COLO668 (cell line): ENCODE results near the gene GTF2IRD2.
A peak's percentile ranks its signal among the peaks of the same experiment; 100 is the strongest.
"Not testable (repeated sequence)": the region's sequence is repeated elsewhere in the genome, so short reads cannot be mapped to it uniquely, and the experiment has no call there.

ENCODE experiments used
- DNase-seq: peaks from one replicate; lab custom pipeline; 2025; ENCODE audit not compliant: unreplicated experiment; lab: John Stamatoyannopoulos, UW

Gene GTF2IRD2

DNA sequence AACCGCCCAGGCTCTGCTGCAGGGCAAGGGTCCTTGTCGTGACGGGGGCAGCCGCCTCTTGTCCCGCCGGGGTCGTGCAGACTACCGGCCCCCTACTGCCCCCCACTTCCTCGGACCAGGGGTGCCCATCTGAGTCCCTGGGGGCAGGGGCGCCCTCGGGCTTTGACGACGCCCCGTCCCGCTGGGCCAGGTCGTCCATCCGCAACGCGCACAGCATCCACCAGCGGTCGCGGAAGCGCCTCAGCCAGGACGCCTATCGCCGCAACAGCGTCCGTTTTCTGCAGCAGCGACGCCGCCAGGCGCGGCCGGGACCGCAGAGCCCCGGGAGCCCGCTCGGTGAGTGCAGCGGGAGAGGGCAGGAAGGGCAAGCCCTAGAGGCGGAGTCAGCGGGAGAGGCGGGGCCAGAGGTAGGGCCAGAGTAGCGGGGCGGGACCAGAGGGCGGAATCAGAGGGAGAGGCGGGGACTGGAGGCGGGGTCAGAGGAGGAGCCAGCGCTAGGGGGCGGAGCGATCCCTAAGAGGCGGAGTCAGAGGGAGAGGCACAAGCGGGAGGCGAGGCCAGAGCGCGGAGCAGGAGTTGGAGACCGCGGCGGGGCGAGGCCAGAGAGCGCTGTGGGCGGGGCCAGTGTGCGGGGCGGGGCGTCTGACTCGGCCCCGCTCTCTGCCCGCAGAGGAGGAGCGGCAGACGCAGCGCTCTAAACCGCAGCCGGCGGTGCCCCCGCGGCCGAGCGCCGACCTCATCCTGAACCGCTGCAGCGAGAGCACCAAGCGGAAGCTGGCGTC lies 62.8 kb downstream of the GTF2IRD2 start:
- peak; percentile 83 for DNase-seq

DNA sequence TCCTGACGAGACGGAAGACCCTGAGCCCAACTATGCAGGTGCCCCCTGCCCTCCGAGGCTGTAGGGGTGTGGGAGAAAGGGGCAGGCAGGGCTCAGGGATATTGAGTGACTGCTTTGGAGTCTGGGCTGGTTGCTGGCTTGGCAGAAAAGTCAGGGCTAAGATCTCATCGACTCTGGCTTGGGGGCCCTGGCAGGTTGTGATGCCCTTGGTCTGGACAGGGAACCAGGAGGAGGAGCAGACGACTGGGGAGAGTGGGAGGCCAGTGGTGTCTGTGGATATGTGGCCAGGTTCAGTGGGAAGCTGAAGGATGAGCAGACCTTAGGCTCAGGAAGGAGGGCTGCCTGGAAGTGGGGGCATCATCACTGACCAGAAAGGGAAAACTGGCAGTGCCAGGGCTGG lies 67.8 kb downstream of the GTF2IRD2 start:
- not testable (repeated sequence) for DNase-seq

DNA sequence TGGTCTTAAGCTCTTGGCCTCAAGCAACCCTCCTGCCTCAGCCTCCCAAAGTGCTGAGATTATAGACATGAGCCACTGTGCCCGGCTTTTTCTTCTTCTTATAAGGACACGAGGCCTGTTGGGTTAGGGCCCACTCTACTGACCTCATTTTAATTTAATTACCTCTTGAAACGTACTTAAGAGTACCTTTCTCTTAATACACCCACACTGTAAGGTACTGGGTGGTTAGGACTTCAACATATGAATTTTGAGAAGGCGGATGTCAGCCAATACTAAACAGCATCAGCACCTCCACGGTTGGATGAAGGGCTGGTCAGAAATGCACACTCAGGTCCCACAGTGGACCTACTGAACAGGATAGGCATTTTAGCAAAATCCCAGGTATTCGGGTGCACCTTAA lies 69.7 kb downstream of the GTF2IRD2 start:
- not testable (repeated sequence) for DNase-seq

DNA sequence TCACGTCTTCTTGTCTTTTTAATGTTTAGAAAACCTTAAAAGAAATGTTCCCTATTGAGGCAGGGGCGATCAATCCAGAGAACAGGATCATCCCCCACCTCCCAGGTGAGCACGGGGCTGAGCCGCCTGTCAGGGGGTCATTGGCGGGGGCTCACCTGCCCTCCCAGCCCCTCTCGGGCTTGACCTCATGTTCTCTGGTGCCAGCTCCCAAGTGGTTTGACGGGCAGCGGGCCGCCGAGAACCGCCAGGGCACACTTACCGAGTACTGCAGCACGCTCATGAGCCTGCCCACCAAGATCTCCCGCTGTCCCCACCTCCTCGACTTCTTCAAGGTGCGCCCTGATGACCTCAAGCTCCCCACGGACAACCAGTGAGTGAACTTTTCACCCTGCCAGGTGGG lies 72.4 kb downstream of the GTF2IRD2 start:
- not testable (repeated sequence) for DNase-seq

DNA sequence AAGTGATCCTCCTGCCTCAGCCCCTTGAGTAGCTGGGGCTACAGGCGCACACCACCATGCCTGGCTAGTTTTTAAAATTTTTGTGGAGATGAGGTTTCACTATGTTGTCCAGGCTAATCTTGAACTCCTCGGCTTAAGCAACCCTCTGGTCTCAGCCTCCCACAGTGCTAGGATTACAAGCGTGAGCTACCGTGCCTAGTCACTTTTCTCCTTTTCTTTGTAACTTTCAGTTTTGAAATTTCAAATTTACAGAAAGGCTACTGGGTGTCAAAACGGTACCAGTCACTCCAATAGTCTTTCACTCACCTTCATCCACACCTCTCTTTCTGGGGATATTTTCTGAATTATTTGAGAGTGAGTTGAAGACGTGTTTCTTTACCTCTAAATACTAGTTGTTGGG lies 76.3 kb downstream of the GTF2IRD2 start:
- DNase-seq = not testable (repeated sequence)

DNA sequence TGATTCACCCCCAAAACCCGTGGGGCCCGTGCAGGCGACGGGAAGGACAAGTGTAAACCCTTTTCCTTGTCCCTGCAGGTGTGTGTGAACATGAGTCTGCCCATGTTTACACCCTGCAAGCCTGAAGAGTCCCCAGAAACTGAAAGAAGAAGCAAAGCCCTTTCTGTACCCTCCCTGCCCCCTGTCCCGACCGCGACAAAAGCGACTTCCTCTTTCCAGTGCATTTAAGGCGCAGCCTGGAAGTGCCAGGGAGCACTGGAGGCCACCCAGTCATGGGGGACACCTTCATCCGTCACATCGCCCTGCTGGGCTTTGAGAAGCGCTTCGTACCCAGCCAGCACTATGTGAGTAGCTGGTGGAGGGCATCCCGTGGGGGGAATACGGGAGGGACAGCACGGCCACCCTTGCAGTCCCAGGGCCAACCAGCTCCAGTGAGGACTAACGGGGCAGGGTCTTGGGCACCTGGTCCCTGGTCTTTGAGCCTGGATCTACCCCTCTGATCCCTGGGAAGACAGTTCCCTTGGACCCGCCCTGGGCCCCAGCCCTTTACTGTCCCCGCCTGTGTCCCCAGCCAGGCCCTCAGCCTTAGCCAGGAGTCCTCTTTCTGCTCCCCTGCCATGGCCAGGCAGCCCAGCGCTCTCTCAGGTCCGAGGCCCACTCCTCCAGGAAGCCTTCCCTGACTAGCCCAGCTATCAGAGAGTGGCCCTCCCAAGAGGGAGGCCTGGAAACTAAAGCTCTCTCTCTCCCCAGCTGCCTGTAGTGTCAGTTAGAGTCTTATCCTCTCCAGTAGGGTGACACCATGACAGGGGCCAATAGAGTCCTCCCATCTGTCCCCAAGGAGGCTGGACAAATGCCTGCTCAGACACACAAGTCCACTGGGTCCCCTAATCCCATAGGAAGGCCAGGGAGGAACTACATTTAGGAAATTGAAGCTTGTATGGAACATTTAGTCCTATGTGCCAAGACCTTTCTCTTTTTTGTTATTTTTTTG lies 77.3 kb downstream of the GTF2IRD2 start, which contains the start of gene NCF1:
TSS of gene NCF1 (plus strand) at position 252 of the 991 bp plus-strand sequence. CDS start at position 273, 21 bp downstream.
- not testable (repeated sequence) for DNase-seq

DNA sequence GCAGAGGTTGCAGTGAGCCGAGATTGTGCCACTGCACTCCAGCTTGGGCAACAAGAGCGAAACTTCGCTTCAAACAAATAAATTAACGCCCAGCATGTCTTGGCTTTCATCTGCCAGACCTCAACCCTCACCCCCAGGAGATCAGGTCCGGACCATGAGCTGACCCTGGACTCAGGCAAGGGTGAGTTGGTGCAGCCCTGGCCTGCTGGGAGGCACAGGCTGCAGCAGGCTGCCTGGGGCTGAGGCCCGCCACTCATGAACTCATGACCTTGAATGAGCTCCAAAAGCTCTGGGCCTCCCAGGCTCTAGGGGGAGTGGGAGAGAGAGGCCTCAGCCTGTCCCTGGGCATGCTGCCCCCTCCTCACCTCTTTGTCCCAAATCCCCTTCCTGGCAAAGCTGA lies 79.3 kb downstream of the GTF2IRD2 start:
- DNase-seq = not testable (repeated sequence)

DNA sequence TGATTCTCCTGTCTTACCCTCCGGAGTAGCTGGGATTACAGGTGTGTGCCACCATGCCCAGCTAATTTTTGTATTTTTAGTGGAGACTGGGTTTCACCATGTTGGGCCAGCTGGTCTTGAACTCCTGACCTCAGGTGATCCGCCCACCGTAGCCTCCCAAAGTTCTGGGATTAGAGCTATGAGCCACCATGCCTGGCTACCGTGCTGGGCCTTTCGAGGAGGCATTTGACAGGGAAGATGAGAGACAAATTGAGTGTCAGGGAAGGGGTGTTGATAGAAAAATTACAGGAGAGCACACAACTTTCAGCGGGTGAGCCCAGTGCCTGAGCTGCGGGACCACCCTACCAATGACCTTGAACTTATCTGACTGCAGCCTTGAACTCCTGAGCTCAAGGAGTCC lies 81.3 kb downstream of the GTF2IRD2 start:
- DNase-seq = not testable (repeated sequence)

DNA sequence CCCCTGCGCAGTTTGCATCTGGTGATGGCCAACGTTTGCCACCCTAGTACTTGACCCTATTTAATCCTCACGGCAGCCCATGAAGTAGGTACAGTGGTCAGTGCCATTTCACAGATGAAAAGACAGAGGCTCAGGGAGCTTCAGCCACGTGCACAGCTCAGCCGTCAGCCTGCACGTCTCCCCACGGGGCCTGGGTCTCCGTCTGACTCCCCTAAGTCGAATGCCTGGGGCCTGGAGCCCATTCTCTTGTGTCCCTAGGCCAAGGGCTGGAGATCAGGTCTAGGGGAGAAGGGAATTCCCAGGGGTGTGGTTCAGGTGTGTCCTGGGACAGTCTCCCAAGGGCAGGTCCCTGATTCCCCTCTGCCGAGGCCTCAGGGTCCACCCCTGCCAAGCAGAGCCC lies 84.4 kb downstream of the GTF2IRD2 start:
- DNase-seq = not testable (repeated sequence)

DNA sequence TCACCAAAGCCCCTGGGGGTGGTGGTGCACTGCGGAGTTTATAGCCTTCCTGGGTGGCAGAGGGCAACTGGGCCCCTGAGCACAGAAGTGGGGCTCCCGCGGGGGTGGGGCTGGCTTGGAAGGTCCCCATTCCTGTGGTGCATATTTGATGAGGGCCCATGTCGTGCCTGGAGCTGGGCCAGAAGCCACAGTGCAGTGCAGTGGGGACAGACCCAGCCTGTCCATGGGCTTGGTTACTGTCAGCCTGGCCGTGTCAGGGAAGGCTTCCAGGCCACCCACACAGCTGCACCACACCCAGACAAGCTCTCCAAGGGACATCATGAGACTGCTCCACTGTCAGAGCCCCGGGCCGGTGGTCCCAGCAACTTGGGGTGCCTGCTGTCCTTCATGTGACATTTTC lies 84.9 kb downstream of the GTF2IRD2 start:
- not testable (repeated sequence) for DNase-seq

DNA sequence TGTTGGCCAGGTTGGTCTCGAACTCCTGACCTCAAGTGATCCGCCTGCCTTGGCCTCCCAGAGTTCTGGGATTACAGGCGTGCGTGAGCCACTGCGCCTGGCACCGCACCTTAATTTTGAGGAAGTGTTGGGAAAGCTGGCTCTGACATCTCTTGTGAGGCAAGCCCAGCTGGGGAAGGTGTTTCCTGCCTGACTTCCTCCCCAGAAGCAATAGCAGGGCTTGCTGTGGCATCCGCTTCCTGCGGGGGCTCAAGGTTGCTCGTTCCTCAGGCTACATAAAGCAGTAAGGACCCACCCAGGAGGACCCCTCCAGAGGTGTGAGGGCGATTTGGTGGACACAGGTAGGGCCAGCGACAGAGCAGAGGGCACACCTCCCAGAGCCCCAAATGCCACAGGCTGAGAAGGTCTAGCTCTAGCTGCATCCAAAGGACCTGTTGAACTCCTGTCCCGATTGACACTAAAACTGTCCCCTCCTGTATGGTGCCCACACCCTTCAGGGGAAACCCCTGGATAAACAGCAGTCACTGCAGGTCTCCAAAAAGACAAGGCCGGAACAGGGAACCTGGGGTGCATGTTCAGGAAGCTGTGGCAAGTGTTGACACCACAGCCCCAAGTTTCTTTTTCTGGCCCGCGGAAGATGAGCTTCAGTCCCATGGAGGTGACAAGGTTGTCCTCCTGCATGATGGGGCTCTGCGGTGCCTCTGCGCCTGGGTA lies 86.0 kb downstream of the GTF2IRD2 start:
- DNase-seq = not testable (repeated sequence)

DNA sequence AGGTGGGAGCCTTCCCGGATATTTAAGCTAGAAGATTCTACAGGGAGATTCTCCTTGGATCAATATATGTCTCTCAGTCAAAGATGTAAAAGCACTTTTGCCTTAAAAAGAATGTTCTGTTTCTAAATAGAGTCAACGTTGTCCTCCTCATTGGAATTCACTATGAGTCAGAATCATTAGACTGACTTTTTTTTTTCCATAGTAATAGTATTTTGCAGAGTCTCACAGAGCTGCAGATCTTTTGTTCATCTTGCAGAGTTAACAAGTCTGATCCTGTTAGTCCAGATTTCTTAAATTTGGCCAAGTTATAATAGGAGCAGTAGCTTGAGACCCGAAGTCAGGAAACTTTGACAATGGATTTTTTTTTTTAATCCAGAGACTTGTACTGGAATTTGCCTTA lies 92.4 kb downstream of the GTF2IRD2 start:
- not testable (repeated sequence) for DNase-seq

DNA sequence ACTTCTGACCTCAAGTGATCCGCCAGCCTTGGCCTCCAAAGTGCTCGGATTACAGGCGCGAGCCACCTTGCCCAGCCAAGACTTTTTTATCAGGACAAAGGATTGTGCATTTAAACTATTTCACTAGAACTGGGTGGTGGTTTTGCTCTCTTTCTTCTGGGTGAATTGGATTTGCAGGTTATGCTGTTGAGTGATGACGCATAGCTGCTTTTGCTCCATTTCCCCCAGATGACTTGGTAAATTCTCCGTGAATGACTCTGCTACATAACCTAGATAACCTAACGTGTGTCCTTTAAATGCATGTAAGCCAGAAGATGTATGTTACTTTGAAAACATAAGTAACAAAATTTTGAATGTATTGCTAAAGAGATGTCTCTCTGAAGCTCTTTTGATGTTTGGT lies 93.1 kb downstream of the GTF2IRD2 start:
- not testable (repeated sequence) for DNase-seq

DNA sequence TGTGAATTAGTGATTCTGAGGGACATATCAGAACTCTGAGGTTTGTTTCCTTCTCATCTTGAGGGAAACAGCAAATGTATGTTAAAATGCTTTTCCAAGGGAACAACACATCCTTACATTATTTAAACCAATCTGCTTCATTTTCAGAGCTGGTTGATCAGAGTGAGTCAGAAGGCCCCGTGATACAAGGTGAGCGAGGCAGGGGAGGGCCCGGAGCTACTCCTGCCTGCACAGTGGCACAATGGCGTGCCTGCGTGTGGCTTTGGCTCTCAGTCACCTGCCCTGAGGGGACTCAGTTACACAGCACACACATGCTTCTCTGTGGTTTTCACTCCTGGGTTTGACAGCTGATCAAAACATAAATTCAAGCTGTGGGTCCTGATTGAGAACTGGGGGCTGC lies 94.7 kb downstream of the GTF2IRD2 start:
- DNase-seq = not testable (repeated sequence)

DNA sequence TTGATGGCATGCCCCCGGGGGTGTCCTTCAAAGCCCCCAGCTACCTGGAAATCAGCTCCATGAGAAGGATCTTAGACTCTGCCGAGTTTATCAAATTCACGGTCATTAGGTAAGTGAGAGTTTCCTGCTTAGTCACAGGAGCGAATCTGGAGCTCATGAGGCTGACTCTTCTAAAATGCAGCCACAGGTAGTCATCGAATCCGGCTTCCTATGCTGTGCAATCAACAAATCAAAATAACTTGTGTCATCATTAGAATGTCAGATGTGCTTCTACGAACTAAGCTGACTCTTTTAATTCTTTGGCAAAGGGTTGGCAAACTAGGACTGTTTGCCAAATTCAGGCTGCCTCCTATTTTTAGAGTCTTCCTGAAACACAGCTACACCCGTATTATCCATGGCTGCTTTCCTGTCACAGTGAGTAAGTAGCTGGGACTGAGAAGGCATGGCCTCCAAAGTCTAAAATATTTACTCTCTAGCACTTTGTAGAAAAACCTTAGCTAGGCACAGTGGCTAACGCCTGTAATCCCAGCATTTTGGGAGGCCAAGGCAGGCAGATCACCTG lies 97.4 kb downstream of the GTF2IRD2 start:
- not testable (repeated sequence) for DNase-seq
